ENCODE measurements around the gene COPE.

DNA sequence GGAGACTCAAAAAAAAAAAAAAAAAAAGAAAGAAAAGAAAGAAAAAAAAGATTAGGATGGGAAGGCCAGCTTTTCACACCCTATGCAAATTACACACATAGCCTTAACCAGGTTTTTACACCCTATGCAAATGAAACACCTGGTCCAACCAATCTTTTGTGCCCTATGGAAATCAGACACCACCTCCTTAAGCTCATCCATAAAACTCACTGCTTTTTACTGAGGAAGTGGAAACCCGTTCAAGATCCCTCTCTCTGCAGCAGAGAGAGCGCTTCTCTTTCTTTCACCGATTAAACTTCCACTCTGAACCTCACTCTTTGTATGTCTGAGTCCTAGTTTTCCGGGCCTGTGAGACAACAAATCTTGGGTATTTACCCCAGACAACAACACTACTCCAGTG, 47.1 kb upstream of the COPE start:
- TF ChIP-seq, protein P1, sequence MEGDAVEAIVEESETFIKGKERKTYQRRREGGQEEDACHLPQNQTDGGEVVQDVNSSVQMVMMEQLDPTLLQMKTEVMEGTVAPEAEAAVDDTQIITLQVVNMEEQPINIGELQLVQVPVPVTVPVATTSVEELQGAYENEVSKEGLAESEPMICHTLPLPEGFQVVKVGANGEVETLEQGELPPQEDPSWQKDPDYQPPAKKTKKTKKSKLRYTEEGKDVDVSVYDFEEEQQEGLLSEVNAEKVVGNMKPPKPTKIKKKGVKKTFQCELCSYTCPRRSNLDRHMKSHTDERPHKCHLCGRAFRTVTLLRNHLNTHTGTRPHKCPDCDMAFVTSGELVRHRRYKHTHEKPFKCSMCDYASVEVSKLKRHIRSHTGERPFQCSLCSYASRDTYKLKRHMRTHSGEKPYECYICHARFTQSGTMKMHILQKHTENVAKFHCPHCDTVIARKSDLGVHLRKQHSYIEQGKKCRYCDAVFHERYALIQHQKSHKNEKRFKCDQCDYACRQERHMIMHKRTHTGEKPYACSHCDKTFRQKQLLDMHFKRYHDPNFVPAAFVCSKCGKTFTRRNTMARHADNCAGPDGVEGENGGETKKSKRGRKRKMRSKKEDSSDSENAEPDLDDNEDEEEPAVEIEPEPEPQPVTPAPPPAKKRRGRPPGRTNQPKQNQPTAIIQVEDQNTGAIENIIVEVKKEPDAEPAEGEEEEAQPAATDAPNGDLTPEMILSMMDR (IDR thresholded peaks at IDR 0.05) = no peak
- TF ChIP-seq POLR2AphosphoS5 (IDR thresholded peaks at IDR 0.05) (no peak), POLR2A (IDR thresholded peaks at IDR 0.05) (no peak), EP300 (IDR thresholded peaks at IDR 0.05) (no peak)
